Ascending aorta (tissue), 2 donors: ENCODE results near the gene NUP153. TPM values are rescaled to one million over a fixed set of nuclear protein-coding genes. Genes with fewer than 3 reads are reported as not detected.
"Not testable (repeated sequence)": the region's sequence is repeated elsewhere in the genome, so short reads cannot be mapped to it uniquely, and the experiment has no call there.

Experiments
- DNase-seq, 2 donors: peaks; one replicate each; pipeline ENCODE4 v3.0.0-alpha.2; 2019; ENCODE audit warnings: low spot score in 2 of 2
- H3K27ac ChIP-seq, 2 donors: fragments of 200-600 bp; sonication (generic); one replicate each; pipeline ENCODE4 v1.5.1; 2016 to 2017; ENCODE audit warnings: mild to moderate bottlenecking in 1 of 2
- H3K27me3 ChIP-seq: fragments of 200-600 bp; sonication (generic); one replicate; pipeline ENCODE4 v1.5.1; 2017
- H3K36me3 ChIP-seq, 2 donors: fragments of 200-600 bp; sonication (generic); one replicate each; pipeline ENCODE4 v1.5.1; 2016
- H3K4me1 ChIP-seq, 2 donors: fragments of 200-600 bp; sonication (generic); one replicate each; pipeline ENCODE4 v1.5.1; 2016 to 2017; ENCODE audit warnings: mild to moderate bottlenecking in 1 of 2
- H3K4me3 ChIP-seq, 2 donors: fragments of 200-600 bp; sonication (generic); one replicate each; pipeline ENCODE4 v1.5.1; 2016 to 2017; ENCODE audit warnings: mild to moderate bottlenecking in 1 of 2
- H3K9me3 ChIP-seq, 2 donors: fragments of 200-600 bp; sonication (generic); one replicate each; pipeline ENCODE4 v1.5.1; 2016
- intact Hi-C: fragments of 100-400 bp; cut with DNase I; formaldehyde crosslinking; loops from one replicate; pipeline ENCODE4 v1.15.1; 2023
- total RNA-seq: library from RNA; depleted of rRNA; stranded (reverse); fragments of >200 nt; gene quantifications from one replicate; pipeline ENCODE4 v1.1.0, GENCODE V29; 2016
- TF ChIP-seq, protein P1 (sequence below), 3 experiments: fragments of 200-600 bp in 2 of 3; fragments of 450-650 bp in 1 of 3; sonication (generic) in 2 of 3; IDR thresholded peaks; one replicate each; pipeline ENCODE4 v1.5.1; 2016 to 2019; ENCODE audit warnings: antibody characterized with exemption in 3 of 3, mild to moderate bottlenecking in 1 of 3, moderate library complexity in 1 of 3

Gene NUP153
- total RNA-seq: 11.8 TPM

DNA sequence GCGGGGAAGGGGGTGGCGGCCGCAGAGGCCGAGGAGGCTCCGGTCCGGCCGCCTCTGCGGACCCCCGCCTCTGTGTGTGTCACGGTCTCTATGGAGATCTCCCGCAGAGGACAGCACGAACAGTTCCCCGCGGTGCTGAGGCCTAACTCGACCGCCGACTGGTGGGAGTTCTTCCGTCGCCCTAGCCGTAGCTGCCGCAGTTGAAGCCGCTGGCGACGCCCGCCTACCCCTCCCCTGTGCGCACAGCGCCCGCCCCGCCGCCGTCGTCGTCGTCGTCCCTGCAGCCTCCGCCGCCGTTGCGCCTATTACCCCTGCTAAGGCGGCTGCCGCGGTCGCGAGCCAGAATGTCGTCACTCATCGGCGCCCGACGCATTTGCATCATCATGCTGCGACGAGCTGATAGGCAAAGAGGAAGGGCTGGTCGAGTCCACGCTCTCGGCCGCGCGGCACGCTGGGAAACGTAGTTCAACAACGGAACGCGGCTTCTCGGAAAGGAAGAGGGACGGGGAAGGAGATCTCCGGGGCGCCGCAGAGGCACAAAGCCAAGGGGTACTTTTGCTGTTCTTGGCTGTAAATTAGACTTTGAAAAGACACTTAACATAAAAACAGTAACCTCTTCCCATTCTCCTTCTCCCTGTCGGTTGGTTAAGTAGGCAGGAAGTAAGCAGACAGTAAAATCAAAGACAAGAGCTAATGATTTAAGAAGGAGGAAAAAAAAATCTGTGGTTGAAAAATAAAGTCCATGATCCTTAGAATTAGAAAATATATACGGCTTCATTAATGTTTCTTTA, at the start of gene NUP153:
Gene NUP153, minus strand, starts transcription at position 346 of the 791 bp plus-strand sequence. CDS start 538 bp downstream, outside the sequence.
- DNase-seq: peak; percentile 94 to 99
- Histone ChIP-seq H3K27ac (peak within 1 kb of the TSS; percentile 99 to 100), H3K4me1 (peaks cover 5 to 18% of the 10 kb centered on the region in 2 donors), H3K9me3 (no peaks in the 10 kb centered on the region), H3K36me3 (no peaks in the 10 kb centered on the region), H3K4me3 (peak within 1 kb of the TSS; percentile 79 to 100), H3K27me3 (no peaks in the 10 kb centered on the region)
- intact Hi-C loops: loop anchor here (1.0 to 10.0 kb wide), 5 partner anchors 69 to 449 kb away; partner anchors contain the start of genes CAP2, FAM8A1, KDM1B and KIF13A
- TF ChIP-seq, protein P1, sequence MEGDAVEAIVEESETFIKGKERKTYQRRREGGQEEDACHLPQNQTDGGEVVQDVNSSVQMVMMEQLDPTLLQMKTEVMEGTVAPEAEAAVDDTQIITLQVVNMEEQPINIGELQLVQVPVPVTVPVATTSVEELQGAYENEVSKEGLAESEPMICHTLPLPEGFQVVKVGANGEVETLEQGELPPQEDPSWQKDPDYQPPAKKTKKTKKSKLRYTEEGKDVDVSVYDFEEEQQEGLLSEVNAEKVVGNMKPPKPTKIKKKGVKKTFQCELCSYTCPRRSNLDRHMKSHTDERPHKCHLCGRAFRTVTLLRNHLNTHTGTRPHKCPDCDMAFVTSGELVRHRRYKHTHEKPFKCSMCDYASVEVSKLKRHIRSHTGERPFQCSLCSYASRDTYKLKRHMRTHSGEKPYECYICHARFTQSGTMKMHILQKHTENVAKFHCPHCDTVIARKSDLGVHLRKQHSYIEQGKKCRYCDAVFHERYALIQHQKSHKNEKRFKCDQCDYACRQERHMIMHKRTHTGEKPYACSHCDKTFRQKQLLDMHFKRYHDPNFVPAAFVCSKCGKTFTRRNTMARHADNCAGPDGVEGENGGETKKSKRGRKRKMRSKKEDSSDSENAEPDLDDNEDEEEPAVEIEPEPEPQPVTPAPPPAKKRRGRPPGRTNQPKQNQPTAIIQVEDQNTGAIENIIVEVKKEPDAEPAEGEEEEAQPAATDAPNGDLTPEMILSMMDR (IDR thresholded peaks at IDR 0.05): no peak

DNA sequence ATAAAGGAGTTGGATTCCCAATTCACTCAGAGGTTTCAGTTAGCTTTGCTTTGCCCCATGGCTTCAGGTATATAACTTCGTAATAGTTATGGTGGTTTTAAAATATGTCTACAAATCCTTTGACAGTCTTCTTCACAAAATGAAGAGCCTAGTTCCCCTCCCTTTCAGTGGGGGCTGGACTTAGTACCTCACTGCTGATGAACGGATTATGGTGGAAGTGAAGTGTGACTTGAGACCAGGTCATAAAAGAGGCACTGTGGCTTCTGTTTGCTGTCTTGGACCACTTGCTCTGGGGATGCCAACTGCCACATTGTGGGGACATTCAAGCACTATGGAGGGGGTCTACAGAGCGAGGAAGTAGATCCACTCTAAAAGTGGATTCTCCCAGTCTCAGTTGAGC, 47.5 kb upstream of the NUP153 start:
- H3K9me3 ChIP-seq: no peaks in the 10 kb centered on the region
- peaks cover under 1 to 5% of the 10 kb centered on the region in 2 donors for H3K36me3 ChIP-seq
- H3K27ac ChIP-seq: no peak overlapping the region
- DNase-seq: no peak
- H3K27me3 ChIP-seq: no peaks in the 10 kb centered on the region
- intact Hi-C loops: no loop called here
- TF ChIP-seq, protein P1 (IDR thresholded peaks at IDR 0.05): no peak
- H3K4me1 ChIP-seq: no peaks in the 10 kb centered on the region
- H3K4me3 ChIP-seq: no peak overlapping the region

DNA sequence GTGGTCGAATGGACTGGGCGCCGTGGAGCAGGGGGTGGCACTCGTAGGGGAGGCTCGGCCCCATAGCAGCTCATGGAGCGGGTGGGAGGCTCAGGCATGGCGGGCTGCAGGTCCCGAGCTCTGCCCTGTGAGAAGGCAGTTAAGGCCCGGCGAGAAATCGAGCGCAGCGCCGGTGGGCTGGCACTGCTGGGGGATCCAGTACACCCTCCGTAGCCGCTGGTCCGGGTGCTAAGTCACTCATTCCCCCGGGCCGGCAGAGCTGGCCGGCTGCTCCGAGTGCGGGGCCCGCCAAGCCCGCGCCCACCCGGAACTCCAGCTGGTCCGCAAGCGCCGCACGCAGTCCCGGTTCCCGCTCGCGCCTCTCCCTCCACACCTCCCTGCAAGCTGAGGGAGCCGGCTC, 38.6 kb upstream of the NUP153 start:
- H3K27me3 ChIP-seq, H3K27ac ChIP-seq, H3K9me3 ChIP-seq, intact Hi-C loops, H3K36me3 ChIP-seq, H3K4me3 ChIP-seq, H3K4me1 ChIP-seq, DNase-seq: not testable (repeated sequence)

DNA sequence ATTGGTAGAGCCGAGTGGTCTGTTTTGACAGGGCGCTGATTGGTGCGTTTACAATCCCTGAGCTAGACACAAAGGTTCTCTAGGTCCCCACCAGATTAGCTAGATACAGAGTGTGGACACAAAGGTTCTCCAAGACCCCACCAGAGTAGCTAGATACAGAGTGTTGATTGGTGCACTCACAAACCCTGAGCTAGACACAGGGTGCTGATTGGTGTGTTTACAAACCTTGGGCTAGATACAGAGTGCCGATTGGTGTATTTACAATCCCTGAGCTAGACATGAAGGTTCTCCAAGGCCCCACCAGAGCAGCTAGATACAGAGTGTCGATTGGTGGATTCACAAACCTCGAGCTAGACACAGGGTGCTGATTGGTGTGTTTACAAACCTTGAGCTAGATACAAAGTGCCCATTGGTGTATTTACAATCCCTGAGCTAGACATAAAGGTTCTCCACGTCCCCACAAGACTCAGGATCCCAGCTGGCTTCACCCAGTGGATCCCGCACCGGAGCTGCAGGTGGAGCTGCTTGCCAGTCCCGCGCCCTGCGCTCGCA, 38.1 kb upstream of the NUP153 start:
- DNase-seq, H3K27ac ChIP-seq, H3K9me3 ChIP-seq, H3K27me3 ChIP-seq, H3K4me1 ChIP-seq, H3K36me3 ChIP-seq, intact Hi-C loops, H3K4me3 ChIP-seq: not testable (repeated sequence)

DNA sequence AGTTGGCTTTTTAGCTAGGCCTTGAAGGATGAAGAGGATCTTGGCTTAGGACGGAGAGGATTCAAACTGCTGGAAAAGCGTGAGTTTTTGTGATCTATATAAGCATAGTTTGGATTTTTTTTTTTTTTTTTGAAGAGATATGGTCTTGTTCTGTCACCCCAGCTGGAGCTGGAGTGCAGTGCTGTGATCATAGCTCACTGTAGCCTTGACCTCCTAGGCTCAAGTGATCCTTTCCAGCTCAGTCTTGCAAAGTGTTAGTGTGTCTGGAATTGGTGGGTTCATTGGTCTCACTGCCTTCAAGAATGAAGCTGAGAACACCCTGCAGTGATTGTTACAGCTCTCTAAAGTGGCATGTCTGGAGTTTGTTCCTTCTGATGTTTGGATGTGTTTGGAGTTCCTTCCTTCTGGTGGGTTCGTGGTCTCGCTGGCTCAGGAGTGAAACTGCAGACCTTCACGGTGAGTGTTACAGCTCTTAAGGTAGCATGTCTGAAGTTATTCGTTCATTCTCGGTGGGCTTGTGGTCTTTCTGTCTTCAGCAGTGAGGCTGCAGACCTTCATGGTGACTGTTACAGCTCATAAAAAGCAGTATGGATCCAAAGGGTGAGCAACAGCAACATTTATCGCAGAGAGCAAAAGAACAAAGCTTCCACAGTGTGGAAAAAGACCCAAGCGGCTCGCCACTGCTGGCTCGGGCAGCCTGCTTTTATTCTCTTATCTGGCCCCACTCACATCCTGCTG, 37.5 kb upstream of the NUP153 start:
- H3K27me3 ChIP-seq: no peaks in the 10 kb centered on the region
- intact Hi-C loops: no loop called here
- no peak overlapping the region for H3K27ac ChIP-seq
- H3K9me3 ChIP-seq: no peaks in the 10 kb centered on the region
- DNase-seq: no peak
- H3K4me1 ChIP-seq: no peaks in the 10 kb centered on the region
- H3K36me3 ChIP-seq: no peaks in the 10 kb centered on the region
- TF ChIP-seq, protein P1 (IDR thresholded peaks at IDR 0.05): no peak
- H3K4me3 ChIP-seq: no peak overlapping the region

DNA sequence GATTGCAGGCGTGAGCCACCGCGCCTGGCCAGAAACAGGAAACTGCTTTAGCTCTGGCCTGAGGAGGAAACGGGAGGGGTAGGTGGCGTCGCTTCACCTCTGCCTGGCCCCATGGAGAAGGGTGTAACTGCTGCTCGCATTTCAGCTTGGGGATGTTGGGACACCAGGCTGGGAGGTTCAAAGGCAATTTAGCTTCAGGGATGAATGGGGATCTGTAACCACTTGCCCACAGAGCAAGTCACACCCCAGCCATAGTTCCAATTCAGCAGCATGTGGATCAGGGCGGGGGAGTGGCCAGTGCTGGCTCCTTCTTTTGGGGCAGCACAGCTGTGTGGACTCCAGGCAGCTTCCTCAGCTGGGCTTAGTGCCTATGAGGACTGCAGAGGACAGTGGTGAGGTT, 34.8 kb upstream of the NUP153 start:
- H3K9me3 ChIP-seq: peaks cover 0 to 19% of the 10 kb centered on the region in 2 donors
- intact Hi-C loops: no loop called here
- H3K27ac ChIP-seq: no peak overlapping the region
- no peak overlapping the region for H3K4me3 ChIP-seq
- no peaks in the 10 kb centered on the region for H3K4me1 ChIP-seq
- H3K36me3 ChIP-seq: no peaks in the 10 kb centered on the region
- DNase-seq: no peak
- H3K27me3 ChIP-seq: no peaks in the 10 kb centered on the region
- TF ChIP-seq, protein P1 (IDR thresholded peaks at IDR 0.05): no peak
